ENCODE measurements around the gene CD200R1L.

CD200R1L gene

DNA sequence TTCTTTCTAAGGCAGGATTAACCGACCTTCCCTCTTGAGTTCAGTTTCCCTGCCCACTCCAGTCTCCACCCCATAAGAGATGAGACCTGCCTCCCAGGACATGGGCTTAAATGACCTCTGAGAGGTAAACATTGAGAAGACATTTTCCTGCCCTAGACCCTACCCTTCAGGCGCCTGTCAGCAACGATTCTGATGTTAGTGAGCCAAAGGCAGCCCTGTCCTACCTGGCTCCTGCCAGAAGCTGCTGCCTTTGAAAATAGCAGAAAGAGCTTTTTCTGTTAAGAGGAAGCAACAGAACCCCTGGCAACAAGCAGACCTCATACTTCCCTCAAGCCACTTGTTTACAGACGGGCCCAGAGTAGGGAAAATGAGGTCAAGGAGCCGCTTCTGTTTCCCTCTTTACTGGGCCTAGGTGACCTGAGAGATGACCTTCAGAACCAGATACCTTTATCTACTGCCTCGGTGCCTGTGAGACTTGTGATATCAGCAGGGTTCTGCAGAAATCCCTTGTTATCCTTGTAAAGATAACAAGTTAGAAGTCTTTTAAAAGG is 52.0 kb downstream of the CD200R1L start (continued):
- TF ChIP-seq KLF16 (tag by site-specific recombination; IDR thresholded peaks at IDR 0.05): no peak
- no peak for TF ChIP-seq ZFP41 (tag by site-specific recombination; IDR thresholded peaks at IDR 0.05; ENCODE audit: borderline replicate concordance)
- no peak for TF ChIP-seq ZNF416 (tag by site-specific recombination; IDR thresholded peaks at IDR 0.05)

- Histone ChIP-seq H3K4me3 (ENCODE audit: low read depth, low read length) (no peak overlapping the region), H3K4me1 (ENCODE audit: control insufficient read depth, insufficient read depth, low read length) (0 out of 2 replicates have a peak, but pooled peaks cover 5% of the 10 kb centered on the region), H3K27ac (ENCODE audit: extremely low read depth, low read depth, low read length) (no peak overlapping the region), H3K36me3 (ENCODE audit: control insufficient read depth in 2 of 2, insufficient read depth in 1 of 2, low read length in 2 of 2) (no peaks in the 10 kb centered on the region), H3K9me3 (ENCODE audit: control insufficient read depth, insufficient read depth, low read depth, low read length) (no peaks in the 10 kb centered on the region)
- ChIA-PET POLR2A (no interaction called here), CTCF (interaction anchor here (0.6 to 1.7 kb wide), 2 partner anchors 58 to 655 kb away, joined by 3 to 5 read pairs; no protein-coding TSS in a partner anchor)
- TF ChIP-seq ZNF248 (tag by site-specific recombination; IDR thresholded peaks at IDR 0.05) (no peak), SALL2 (tag by site-specific recombination; IDR thresholded peaks at IDR 0.05; ENCODE audit: borderline replicate concordance) (no peak), PRDM10 (tag by site-specific recombination; IDR thresholded peaks at IDR 0.05) (peak; percentile 73), OSR2 (tag by site-specific recombination; IDR thresholded peaks at IDR 0.05) (no peak), MYNN (tag by site-specific recombination; IDR thresholded peaks at IDR 0.05; ENCODE audit: borderline replicate concordance) (no peak)
- TF ChIP-seq, protein P1, sequence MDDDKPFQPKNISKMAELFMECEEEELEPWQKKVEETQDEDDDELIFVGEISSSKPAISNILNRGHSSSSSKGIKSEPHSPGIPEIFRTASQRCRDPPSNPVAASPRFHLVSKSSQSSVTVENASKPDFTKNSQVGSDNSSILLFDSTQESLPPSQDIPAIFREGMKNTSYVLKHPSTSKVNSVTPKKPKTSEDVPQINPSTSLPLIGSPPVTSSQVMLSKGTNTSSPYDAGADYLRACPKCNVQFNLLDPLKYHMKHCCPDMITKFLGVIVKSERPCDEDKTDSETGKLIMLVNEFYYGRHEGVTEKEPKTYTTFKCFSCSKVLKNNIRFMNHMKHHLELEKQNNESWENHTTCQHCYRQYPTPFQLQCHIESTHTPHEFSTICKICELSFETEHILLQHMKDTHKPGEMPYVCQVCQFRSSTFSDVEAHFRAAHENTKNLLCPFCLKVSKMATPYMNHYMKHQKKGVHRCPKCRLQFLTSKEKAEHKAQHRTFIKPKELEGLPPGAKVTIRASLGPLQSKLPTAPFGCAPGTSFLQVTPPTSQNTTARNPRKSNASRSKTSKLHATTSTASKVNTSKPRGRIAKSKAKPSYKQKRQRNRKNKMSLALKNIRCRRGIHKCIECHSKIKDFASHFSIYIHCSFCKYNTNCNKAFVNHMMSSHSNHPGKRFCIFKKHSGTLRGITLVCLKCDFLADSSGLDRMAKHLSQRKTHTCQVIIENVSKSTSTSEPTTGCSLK (tag by site-specific recombination; IDR thresholded peaks at IDR 0.05): no peak
Observed at GRCh38 chr3:112793326-112794081, 53.2 kb downstream of the CD200R1L start.

DNA sequence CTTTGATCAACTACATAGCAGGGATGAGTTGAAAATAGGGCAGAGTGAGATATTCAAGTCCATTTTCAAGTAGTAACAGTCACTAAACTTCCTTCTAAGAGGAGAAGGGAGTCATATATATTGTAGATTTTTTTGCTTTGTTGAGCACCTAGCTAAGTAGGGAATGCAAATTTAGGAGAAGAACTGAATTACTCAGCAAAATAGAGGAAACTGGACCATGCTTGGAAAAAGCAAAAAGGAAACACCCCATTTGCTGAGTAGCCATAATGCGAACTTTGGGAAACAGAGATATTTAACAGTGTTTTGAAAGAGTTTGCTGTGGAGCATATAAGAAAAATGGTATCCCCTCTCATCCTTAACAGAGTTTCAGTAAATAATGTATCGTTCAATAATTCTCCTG is 54.9 kb downstream of the CD200R1L start:
- Histone ChIP-seq H3K36me3 (ENCODE audit: control insufficient read depth in 2 of 2, insufficient read depth in 1 of 2, low read length in 2 of 2) (no peaks in the 10 kb centered on the region), H3K9me3 (ENCODE audit: control insufficient read depth, insufficient read depth, low read depth, low read length) (no peaks in the 10 kb centered on the region), H3K4me3 (ENCODE audit: low read depth, low read length) (no peak overlapping the region), H3K4me1 (ENCODE audit: control insufficient read depth, insufficient read depth, low read length) (0 out of 2 replicates have a peak, but pooled peaks cover 5% of the 10 kb centered on the region), H3K27ac (ENCODE audit: extremely low read depth, low read depth, low read length) (no peak overlapping the region)
- POLR2A ChIA-PET: interaction anchor here (0.6 kb wide), 1 partner anchor 47 kb away, joined by 3 read pairs; no protein-coding TSS in a partner anchor
- CTCF ChIA-PET: no interaction called here
- TF ChIP-seq KLF8 (tag by site-specific recombination; IDR thresholded peaks at IDR 0.05) (no peak), ZSCAN23 (tag by site-specific recombination; IDR thresholded peaks at IDR 0.05) (no peak), ZNF324 (tag by site-specific recombination; IDR thresholded peaks at IDR 0.05) (no peak), SCRT1 (tag by site-specific recombination; IDR thresholded peaks at IDR 0.05; ENCODE audit: borderline replicate concordance) (no peak), ZNF274 (IDR thresholded peaks at IDR 0.05; ENCODE audit: low read length) (no peak), ZNF274 (tag by site-specific recombination; IDR thresholded peaks at IDR 0.05; ENCODE audit: borderline replicate concordance) (no peak), ZNF16 (tag by site-specific recombination; IDR thresholded peaks at IDR 0.05; ENCODE audit: low read depth) (no peak), ZNF155 (tag by site-specific recombination; IDR thresholded peaks at IDR 0.05) (no peak), WT1 (tag by site-specific recombination; IDR thresholded peaks at IDR 0.05) (no peak), ZNF157 (tag by site-specific recombination; IDR thresholded peaks at IDR 0.05) (no peak), TCF7L2 (IDR thresholded peaks at IDR 0.05; ENCODE audit: borderline replicate concordance, low read depth, low read length) (no peak), ZNF133 (tag by site-specific recombination; IDR thresholded peaks at IDR 0.05) (no peak)
- TF ChIP-seq, protein P2, sequence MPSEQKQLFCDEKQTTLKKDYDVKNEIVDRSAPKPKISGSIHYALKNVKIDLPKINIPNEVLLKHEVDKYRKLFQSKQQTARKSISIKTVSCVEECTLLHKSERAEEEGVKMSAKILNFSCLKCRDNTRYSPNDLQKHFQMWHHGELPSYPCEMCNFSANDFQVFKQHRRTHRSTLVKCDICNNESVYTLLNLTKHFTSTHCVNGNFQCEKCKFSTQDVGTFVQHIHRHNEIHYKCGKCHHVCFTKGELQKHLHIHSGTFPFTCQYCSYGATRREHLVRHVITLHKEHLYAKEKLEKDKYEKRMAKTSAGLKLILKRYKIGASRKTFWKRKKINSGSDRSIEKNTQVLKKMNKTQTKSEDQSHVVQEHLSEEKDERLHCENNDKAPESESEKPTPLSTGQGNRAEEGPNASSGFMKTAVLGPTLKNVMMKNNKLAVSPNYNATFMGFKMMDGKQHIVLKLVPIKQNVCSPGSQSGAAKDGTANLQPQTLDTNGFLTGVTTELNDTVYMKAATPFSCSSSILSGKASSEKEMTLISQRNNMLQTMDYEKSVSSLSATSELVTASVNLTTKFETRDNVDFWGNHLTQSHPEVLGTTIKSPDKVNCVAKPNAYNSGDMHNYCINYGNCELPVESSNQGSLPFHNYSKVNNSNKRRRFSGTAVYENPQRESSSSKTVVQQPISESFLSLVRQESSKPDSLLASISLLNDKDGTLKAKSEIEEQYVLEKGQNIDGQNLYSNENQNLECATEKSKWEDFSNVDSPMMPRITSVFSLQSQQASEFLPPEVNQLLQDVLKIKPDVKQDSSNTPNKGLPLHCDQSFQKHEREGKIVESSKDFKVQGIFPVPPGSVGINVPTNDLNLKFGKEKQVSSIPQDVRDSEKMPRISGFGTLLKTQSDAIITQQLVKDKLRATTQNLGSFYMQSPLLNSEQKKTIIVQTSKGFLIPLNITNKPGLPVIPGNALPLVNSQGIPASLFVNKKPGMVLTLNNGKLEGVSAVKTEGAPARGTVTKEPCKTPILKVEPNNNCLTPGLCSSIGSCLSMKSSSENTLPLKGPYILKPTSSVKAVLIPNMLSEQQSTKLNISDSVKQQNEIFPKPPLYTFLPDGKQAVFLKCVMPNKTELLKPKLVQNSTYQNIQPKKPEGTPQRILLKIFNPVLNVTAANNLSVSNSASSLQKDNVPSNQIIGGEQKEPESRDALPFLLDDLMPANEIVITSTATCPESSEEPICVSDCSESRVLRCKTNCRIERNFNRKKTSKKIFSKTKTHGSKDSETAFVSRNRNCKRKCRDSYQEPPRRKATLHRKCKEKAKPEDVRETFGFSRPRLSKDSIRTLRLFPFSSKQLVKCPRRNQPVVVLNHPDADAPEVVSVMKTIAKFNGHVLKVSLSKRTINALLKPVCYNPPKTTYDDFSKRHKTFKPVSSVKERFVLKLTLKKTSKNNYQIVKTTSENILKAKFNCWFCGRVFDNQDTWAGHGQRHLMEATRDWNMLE (tag by site-specific recombination; conservative IDR thresholded peaks at IDR 0.05; ENCODE audit: low read depth): no peak
